HL-60/S4 (cell line): Measurements from ENCODE around the gene SERPIND1.

ENCODE experiments used
- in situ Hi-C: fragments of 300-500 bp; cut with MboI; formaldehyde crosslinking; loops from 2 replicates; pipeline ENCODE4 v1.14.3; 2022; ENCODE audit warnings: low sequenced_read_pairs

The SERPIND1 gene

GRCh38 chr22:20771918-20772625, 1.8 kb upstream of the SERPIND1 start:
- in situ Hi-C loops = no loop called here

GRCh38 chr22:20774882-20775281, 969 bp downstream of the SERPIND1 start:
- in situ Hi-C loops = no loop called here

DNA sequence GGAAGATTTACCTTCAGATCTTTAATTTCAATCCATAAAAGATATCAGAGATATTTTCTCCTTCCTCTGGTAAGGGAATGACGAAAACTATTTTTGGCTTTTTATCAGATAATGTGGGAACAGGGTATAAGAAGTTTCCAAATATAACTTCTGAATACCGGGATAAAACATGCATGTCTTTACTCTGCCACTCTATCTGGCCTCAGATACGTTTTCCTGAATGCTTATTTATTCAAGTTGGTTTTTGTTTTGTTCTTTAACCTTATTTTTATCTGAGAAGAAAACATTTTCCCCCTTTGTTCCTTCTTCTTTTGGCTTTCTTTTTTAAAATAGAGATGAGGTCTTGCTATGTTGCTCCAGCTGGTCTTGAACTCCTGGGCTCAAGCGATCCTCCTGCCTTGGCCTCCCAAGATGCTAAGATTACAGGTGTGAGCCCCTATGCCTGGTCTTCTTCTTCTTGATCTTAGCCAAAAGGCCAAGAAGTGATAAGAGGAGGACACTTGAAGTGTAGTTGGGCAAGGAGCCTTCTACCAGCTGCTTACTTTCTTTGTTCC, 1.5 kb downstream of the SERPIND1 start:
- in situ Hi-C loops = no loop called here

- in situ Hi-C loops = no loop called here
These were observed 2.9 kb downstream of the SERPIND1 start for GRCh38 chr22:20776624-20777405.

GRCh38 chr22:20777420-20778177, 3.7 kb downstream of the SERPIND1 start:
- in situ Hi-C loops = no loop called here

GRCh38 chr22:20779014-20779817, 5.3 kb downstream of the SERPIND1 start:
- in situ Hi-C loops = no loop called here

DNA sequence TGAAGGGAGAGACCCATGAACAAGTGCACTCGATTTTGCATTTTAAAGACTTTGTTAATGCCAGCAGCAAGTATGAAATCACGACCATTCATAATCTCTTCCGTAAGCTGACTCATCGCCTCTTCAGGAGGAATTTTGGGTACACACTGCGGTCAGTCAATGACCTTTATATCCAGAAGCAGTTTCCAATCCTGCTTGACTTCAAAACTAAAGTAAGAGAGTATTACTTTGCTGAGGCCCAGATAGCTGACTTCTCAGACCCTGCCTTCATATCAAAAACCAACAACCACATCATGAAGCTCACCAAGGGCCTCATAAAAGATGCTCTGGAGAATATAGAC, 5.9 kb downstream of the SERPIND1 start:
- in situ Hi-C loops = loop anchor here (10.0 kb wide), 1 partner anchor 55 kb away; no protein-coding TSS in a partner anchor

DNA sequence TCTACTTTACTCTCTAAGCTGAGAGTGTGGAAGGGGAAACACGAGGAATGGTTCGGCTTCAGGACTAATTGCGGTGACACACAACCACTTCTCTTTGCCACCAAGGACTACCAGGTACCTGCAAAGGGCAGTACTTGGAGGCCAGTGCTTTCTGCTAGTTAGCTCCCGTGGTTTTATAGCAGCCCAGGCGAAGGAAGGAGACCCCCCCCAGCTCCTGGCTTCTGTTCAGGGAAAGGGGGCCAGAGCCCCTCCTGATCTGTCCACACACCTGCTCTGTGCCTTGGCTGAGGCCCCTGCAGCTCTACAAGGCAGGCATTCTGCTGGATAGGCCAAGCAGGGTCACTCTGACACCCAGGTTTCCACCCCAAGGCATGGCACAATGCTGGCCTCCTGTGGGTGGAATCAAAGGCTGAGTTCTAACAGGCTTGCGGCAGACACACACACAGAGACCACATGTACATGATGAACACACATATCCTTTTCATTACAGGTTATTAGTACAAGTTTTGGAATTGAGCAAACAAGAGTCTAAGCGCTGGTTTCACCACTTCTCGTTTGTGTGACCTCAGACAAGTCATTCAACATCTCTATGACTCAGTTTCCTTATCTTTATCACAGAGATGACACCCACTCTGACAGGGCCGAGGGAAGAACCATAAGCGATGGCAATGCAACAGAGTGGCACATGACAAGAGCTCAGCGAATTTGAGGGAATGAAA, 7.5 kb downstream of the SERPIND1 start:
- in situ Hi-C loops = loop anchor here (10.0 kb wide), 1 partner anchor 57 kb away; no protein-coding TSS in a partner anchor

- in situ Hi-C loops = loop anchor here (10.0 kb wide), 1 partner anchor 57 kb away; no protein-coding TSS in a partner anchor
These were observed 8.2 kb downstream of the SERPIND1 start for GRCh38 chr22:20782083-20782482.

- in situ Hi-C loops = loop anchor here (10.0 kb wide), 1 partner anchor 58 kb away; no protein-coding TSS in a partner anchor
These were observed 8.8 kb downstream of the SERPIND1 start for GRCh38 chr22:20782596-20783299.

DNA sequence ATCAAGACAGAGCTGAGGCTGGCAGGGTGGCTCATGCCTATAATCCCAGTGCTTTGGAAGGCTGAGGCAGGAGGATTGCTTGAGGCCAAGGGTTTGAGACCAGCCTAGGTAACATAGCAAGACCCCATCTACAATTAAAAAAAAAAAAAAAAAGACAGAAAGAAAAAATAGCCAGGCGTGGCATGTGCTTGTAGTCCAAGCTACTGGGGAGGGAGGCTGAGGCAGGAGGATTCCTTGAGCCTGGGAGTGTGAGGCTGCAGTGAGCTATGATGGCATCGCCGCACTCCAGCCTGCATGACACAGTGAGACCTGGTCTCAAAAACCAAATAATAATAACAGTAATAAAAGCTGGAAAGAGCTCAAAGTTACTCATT, 9.4 kb downstream of the SERPIND1 start:
- in situ Hi-C loops = loop anchor here (10.0 kb wide), 1 partner anchor 58 kb away; no protein-coding TSS in a partner anchor

- in situ Hi-C loops = loop anchor here (10.0 kb wide), 1 partner anchor 59 kb away; no protein-coding TSS in a partner anchor
These were observed 10.2 kb downstream of the SERPIND1 start for GRCh38 chr22:20783844-20784723.

GRCh38 chr22:20785415-20785814, 11.5 kb downstream of the SERPIND1 start:
- in situ Hi-C loops = loop anchor here (10.0 kb wide), 1 partner anchor 61 kb away; no protein-coding TSS in a partner anchor

- in situ Hi-C loops = loop anchor here (10.0 kb wide), 1 partner anchor 61 kb away; no protein-coding TSS in a partner anchor
These were observed 12.1 kb downstream of the SERPIND1 start for GRCh38 chr22:20786048-20786447.

- in situ Hi-C loops = loop anchor here (10.0 kb wide), 1 partner anchor 62 kb away; no protein-coding TSS in a partner anchor
These were observed 12.6 kb downstream of the SERPIND1 start for GRCh38 chr22:20786536-20786979.

DNA sequence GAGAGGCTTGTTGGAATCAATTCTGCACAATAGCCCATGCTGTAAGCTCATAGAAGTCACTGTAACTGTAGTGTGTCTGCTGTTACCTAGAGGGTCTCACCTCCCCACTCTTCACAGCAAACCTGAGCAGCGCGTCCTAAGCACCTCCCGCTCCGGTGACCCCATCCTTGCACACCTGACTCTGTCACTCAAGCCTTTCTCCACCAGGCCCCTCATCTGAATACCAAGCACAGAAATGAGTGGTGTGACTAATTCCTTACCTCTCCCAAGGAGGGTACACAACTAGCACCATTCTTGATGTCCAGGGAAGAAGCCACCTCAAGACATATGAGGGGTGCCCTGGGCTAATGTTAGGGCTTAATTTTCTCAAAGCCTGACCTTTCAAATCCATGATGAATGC, 13.3 kb downstream of the SERPIND1 start:
- in situ Hi-C loops = loop anchor here (10.0 kb wide), 1 partner anchor 62 kb away; no protein-coding TSS in a partner anchor
